GM06990 (cell line): Measurements from ENCODE around the gene WNT9A.

Source experiments
- DNase-seq: peaks from one replicate; pipeline ENCODE4 v3.0.0-alpha.2; 2011; ENCODE audit not compliant: insufficient read length; ENCODE audit errors: extremely low read depth
- H3K27me3 ChIP-seq: replicated peaks from 2 replicates; pipeline ENCODE4 v1.6.0; 2011; ENCODE audit warnings: low read length; ENCODE audit not compliant: control insufficient read depth, insufficient read depth
- H3K36me3 ChIP-seq: 2 replicates; pipeline ENCODE4 v1.5.1; 2011; ENCODE audit warnings: low read length; ENCODE audit not compliant: control insufficient read depth, insufficient read depth
- H3K4me3 ChIP-seq: replicated peaks from 2 replicates; pipeline ENCODE4 v1.5.1; 2011; ENCODE audit warnings: low read depth, mild to moderate bottlenecking, control low read depth, low read length
- TF ChIP-seq, protein P1 (sequence below): IDR thresholded peaks from 2 replicates; pipeline ENCODE4 v1.5.1; 2011; ENCODE audit warnings: low read length, control low read depth, mild to moderate bottlenecking, inconsistent platforms; ENCODE audit not compliant: insufficient read depth, poor library complexity, severe bottlenecking

Gene WNT9A

GRCh38 chr1:227943381-227944089 lies 4.2 kb downstream of the WNT9A start:
- DNase-seq: no peak
- Histone ChIP-seq H3K36me3 (no peaks in the 10 kb centered on the region), H3K27me3 (peaks cover 1% of the 10 kb centered on the region), H3K4me3 (no peak overlapping the region)
- TF ChIP-seq, protein P1, sequence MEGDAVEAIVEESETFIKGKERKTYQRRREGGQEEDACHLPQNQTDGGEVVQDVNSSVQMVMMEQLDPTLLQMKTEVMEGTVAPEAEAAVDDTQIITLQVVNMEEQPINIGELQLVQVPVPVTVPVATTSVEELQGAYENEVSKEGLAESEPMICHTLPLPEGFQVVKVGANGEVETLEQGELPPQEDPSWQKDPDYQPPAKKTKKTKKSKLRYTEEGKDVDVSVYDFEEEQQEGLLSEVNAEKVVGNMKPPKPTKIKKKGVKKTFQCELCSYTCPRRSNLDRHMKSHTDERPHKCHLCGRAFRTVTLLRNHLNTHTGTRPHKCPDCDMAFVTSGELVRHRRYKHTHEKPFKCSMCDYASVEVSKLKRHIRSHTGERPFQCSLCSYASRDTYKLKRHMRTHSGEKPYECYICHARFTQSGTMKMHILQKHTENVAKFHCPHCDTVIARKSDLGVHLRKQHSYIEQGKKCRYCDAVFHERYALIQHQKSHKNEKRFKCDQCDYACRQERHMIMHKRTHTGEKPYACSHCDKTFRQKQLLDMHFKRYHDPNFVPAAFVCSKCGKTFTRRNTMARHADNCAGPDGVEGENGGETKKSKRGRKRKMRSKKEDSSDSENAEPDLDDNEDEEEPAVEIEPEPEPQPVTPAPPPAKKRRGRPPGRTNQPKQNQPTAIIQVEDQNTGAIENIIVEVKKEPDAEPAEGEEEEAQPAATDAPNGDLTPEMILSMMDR: no peak

DNA sequence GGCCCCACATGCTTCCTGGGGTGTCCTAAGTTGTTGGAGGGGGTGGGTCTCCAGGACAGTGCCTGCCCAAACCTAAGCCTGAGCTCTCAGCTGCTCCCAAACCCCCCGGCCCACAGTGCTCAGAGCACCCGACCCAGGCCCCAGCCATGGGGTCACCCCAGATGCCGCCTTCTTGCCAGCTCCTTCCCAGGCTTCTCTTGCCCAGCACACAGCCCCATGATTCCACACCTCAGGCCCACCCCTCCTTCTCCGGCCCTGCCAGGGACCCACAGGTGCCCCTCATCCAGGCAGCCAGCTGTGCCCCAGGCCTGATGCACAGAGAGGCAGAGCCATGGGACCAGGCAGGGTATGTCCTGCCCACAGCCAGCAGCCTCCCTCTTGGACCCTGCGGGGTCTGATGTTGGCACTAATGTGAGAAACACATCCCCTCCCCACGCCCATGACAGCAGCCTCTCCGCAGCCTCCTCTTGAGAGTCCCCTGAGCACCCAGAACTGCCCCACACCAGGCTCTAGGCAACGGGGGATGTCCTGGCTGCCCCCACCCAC lies 4.9 kb downstream of the WNT9A start:
- no peak overlapping the region for H3K4me3 ChIP-seq
- DNase-seq: no peak
- H3K36me3 ChIP-seq: no peaks in the 10 kb centered on the region
- TF ChIP-seq, protein P1: no peak
- peaks cover 1% of the 10 kb centered on the region for H3K27me3 ChIP-seq

- peaks cover under 1% of the 10 kb centered on the region for H3K27me3 ChIP-seq
- no peaks in the 10 kb centered on the region for H3K36me3 ChIP-seq
- DNase-seq: no peak
- TF ChIP-seq, protein P1: no peak
- no peak overlapping the region for H3K4me3 ChIP-seq
These were observed 5.6 kb downstream of the WNT9A start for GRCh38 chr1:227942021-227942715.

DNA sequence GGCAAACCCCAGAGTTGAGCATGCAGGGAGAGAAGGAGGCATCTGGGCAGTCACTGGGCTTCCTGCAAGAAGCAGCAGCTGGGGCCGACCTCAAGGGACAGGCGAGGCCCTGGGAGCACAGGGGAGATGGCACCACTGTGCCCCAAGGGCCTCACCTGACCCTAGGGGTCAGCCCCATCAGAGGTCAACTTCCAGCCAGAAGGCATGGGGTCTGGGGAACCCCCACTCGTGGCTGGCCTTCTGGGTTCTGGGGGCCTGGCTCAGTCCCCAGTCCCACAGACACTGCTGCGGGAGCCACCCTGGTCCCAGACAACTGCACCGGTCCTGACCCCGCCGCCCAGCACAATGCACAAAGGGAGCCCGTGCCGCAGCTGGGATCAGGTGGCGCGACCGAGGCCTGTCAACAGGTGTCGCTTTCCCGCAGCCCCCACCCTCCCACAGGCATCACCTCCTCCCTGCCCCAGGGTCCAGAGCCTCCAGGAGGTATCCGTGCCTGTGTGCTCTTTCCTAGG lies 6.2 kb downstream of the WNT9A start:
- TF ChIP-seq, protein P1: no peak
- no peak overlapping the region for H3K4me3 ChIP-seq
- H3K27me3 ChIP-seq: no peaks in the 10 kb centered on the region; the same call in 1 of the 2 replicates
- H3K36me3 ChIP-seq: no peaks in the 10 kb centered on the region
- DNase-seq: no peak

GRCh38 chr1:227940791-227941241 lies 6.9 kb downstream of the WNT9A start:
- TF ChIP-seq, protein P1: no peak
- Histone ChIP-seq H3K27me3 (no peaks in the 10 kb centered on the region; the same call in 1 of the 2 replicates), H3K4me3 (no peak overlapping the region), H3K36me3 (no peaks in the 10 kb centered on the region)
- DNase-seq: no peak
